ENCODE data around the gene FRRS1.

Gene FRRS1

GRCh38 chr1:99786751-99787501 lies 20.5 kb upstream of the FRRS1 start:
- no peak for DNase-seq
- Histone ChIP-seq H4K20me1 (ENCODE audit: insufficient read depth, low read length) (no peaks in the 10 kb centered on the region), H3K4me1 (ENCODE audit: insufficient read depth, low read length) (peaks cover 31% of the 10 kb centered on the region), H3K79me2 (ENCODE audit: insufficient read depth, low read length) (no peaks in the 10 kb centered on the region), H3K27me3 (ENCODE audit: insufficient read depth, low read length, poor library complexity) (no peaks in the 10 kb centered on the region), H3K4me3 (ENCODE audit: low read depth in 1 of 2, low read length in 2 of 2) (no peak overlapping the region), H3K36me3 (ENCODE audit: insufficient read depth, low read length) (no peaks in the 10 kb centered on the region), H3K27ac (ENCODE audit: low read length) (no peak overlapping the region), H3K4me2 (ENCODE audit: insufficient read depth, low read length) (no peak overlapping the region), H2AFZ (ENCODE audit: low read depth, low read length) (peak overlapping the region; percentile 26; the same call in 1 of the 2 replicates), H3K9ac (ENCODE audit: low read depth, low read length) (no peak overlapping the region), H3K9me3 (ENCODE audit: insufficient read depth, low read length, severe bottlenecking) (no peaks in the 10 kb centered on the region)
- 0 out of 3 replicates have a peak, but pooled peaks have one; percentile 23 for ATAC-seq (ENCODE audit: insufficient read depth, low read depth)
- no peak for TF ChIP-seq EZH2 (IDR thresholded peaks at IDR 0.05; ENCODE audit: borderline replicate concordance, low read depth, low read length, severe bottlenecking)
- no peak for TF ChIP-seq CTCF (IDR thresholded peaks at IDR 0.05; ENCODE audit: borderline replicate concordance, extremely low read depth, low read length, poor library complexity, severe bottlenecking)

GRCh38 chr1:99784809-99785255 lies 18.4 kb upstream of the FRRS1 start:
- DNase-seq: peak; percentile 38
- Histone ChIP-seq H3K4me1 (ENCODE audit: insufficient read depth, low read length) (peaks cover 31% of the 10 kb centered on the region), H2AFZ (ENCODE audit: low read depth, low read length) (no peak overlapping the region), H3K79me2 (ENCODE audit: insufficient read depth, low read length) (no peaks in the 10 kb centered on the region), H3K4me2 (ENCODE audit: insufficient read depth, low read length) (peak overlapping the region; percentile 55), H3K27me3 (ENCODE audit: insufficient read depth, low read length, poor library complexity) (no peaks in the 10 kb centered on the region), H3K4me3 (ENCODE audit: low read depth in 1 of 2, low read length in 2 of 2) (peak overlapping the region in 1 of 2 experiments; percentile 29; a peak in 1 of 4 replicates), H3K27ac (ENCODE audit: low read length) (peak overlapping the region; percentile 65), H3K9me3 (ENCODE audit: insufficient read depth, low read length, severe bottlenecking) (no peaks in the 10 kb centered on the region), H4K20me1 (ENCODE audit: insufficient read depth, low read length) (no peaks in the 10 kb centered on the region), H3K9ac (ENCODE audit: low read depth, low read length) (no peak overlapping the region), H3K36me3 (ENCODE audit: insufficient read depth, low read length) (no peaks in the 10 kb centered on the region)
- ATAC-seq (ENCODE audit: insufficient read depth, low read depth): peak; percentile 65
- TF ChIP-seq EZH2 (IDR thresholded peaks at IDR 0.05; ENCODE audit: borderline replicate concordance, low read depth, low read length, severe bottlenecking) (no peak), CTCF (IDR thresholded peaks at IDR 0.05; ENCODE audit: borderline replicate concordance, extremely low read depth, low read length, poor library complexity, severe bottlenecking) (no peak)

GRCh38 chr1:99784143-99784542 lies 17.7 kb upstream of the FRRS1 start:
- Histone ChIP-seq H3K4me3 (ENCODE audit: low read depth in 1 of 2, low read length in 2 of 2) (no peak overlapping the region), H3K9ac (ENCODE audit: low read depth, low read length) (no peak overlapping the region), H3K27ac (ENCODE audit: low read length) (peak overlapping the region; percentile 65), H3K27me3 (ENCODE audit: insufficient read depth, low read length, poor library complexity) (no peaks in the 10 kb centered on the region), H3K36me3 (ENCODE audit: insufficient read depth, low read length) (no peaks in the 10 kb centered on the region), H3K4me1 (ENCODE audit: insufficient read depth, low read length) (peaks cover 31% of the 10 kb centered on the region), H4K20me1 (ENCODE audit: insufficient read depth, low read length) (no peaks in the 10 kb centered on the region), H2AFZ (ENCODE audit: low read depth, low read length) (no peak overlapping the region), H3K79me2 (ENCODE audit: insufficient read depth, low read length) (no peaks in the 10 kb centered on the region), H3K4me2 (ENCODE audit: insufficient read depth, low read length) (peak overlapping the region; percentile 46), H3K9me3 (ENCODE audit: insufficient read depth, low read length, severe bottlenecking) (no peaks in the 10 kb centered on the region)
- DNase-seq (no peak), ATAC-seq (ENCODE audit: insufficient read depth, low read depth) (peak; percentile 43)
- TF ChIP-seq CTCF (IDR thresholded peaks at IDR 0.05; ENCODE audit: borderline replicate concordance, extremely low read depth, low read length, poor library complexity, severe bottlenecking) (no peak), EZH2 (IDR thresholded peaks at IDR 0.05; ENCODE audit: borderline replicate concordance, low read depth, low read length, severe bottlenecking) (no peak)

Measured in DND-41 (cell line).